WI38 (cell line): ENCODE data around the gene ZDHHC11.

Experiments used
- H3K4me3 ChIP-seq: 2 replicates; pipeline ENCODE4 v1.5.1; 2011; ENCODE audit warnings: low read depth, mild to moderate bottlenecking, control low read depth, low read length
- TF ChIP-seq, protein P1 (sequence below): IDR thresholded peaks from 2 replicates; pipeline ENCODE4 v1.5.1; 2012; ENCODE audit warnings: low read depth, mild to moderate bottlenecking, control low read depth, low read length

Gene ZDHHC11

GRCh38 chr5:868428-869135 is 17.8 kb upstream of the ZDHHC11 start:
- TF ChIP-seq, protein P1, sequence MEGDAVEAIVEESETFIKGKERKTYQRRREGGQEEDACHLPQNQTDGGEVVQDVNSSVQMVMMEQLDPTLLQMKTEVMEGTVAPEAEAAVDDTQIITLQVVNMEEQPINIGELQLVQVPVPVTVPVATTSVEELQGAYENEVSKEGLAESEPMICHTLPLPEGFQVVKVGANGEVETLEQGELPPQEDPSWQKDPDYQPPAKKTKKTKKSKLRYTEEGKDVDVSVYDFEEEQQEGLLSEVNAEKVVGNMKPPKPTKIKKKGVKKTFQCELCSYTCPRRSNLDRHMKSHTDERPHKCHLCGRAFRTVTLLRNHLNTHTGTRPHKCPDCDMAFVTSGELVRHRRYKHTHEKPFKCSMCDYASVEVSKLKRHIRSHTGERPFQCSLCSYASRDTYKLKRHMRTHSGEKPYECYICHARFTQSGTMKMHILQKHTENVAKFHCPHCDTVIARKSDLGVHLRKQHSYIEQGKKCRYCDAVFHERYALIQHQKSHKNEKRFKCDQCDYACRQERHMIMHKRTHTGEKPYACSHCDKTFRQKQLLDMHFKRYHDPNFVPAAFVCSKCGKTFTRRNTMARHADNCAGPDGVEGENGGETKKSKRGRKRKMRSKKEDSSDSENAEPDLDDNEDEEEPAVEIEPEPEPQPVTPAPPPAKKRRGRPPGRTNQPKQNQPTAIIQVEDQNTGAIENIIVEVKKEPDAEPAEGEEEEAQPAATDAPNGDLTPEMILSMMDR = no peak
- no peak overlapping the region for H3K4me3 ChIP-seq

GRCh38 chr5:867300-867870 is 16.6 kb upstream of the ZDHHC11 start:
- TF ChIP-seq, protein P1 = no peak
- H3K4me3 ChIP-seq = no peak overlapping the region

DNA sequence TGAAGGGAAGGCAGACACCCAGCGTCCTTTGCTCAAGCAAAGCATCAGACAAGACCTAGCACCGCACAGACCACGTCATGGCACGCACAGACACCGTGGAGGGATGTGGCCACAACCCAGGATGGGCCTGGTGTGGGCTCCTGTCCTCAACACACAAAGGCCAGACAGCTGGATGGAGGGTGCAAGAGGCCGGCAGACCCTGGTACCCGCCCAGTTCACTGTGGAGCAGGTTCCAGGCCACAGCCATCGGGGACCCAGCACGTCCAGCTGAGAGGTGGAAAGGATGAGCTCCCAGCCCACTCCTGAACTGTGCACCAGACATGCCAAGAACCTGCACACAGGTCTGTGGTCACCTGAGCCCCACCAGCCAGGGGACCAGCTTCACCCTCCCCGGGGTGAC is 15.0 kb upstream of the ZDHHC11 start:
- TF ChIP-seq, protein P1 = no peak
- no peak overlapping the region for H3K4me3 ChIP-seq

GRCh38 chr5:865168-865521 is 14.4 kb upstream of the ZDHHC11 start:
- no peak overlapping the region for H3K4me3 ChIP-seq
- TF ChIP-seq, protein P1 = no peak

DNA sequence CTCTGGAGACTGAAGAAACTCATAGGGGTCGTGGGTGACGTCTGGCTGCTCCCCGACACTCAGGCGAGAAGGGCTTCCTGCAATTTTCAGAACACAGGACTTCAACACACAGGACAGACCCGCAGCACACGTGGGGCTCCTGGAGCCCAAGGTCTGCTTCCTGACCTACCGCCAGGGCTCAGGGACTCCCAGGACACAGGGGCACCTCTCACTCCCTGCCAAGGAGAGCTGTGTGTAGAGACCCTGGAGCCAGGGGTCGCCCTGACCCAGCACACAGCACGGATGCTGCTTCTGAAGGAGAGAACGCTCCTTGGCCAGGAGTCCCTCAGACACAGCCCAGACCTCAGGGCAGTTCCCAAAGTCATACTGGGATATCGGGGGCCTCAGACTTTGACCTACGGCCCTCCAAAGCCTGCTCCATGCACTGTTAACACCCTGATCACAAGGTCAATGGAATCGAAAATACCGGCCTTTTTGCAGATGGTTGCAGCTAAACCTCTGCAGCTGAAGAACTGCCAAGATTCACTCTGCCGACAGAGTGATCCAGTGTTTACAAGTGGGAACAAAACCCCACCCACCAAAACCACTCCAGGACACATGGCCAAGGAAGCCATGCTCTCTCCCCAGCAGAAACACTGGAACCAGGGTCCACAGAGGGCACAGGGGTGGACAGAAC is 13.8 kb upstream of the ZDHHC11 start:
- no peak overlapping the region for H3K4me3 ChIP-seq
- TF ChIP-seq, protein P1 = no peak

GRCh38 chr5:863244-863805 is 12.5 kb upstream of the ZDHHC11 start:
- TF ChIP-seq, protein P1 = no peak
- H3K4me3 ChIP-seq = no peak overlapping the region
